Measurements from ENCODE around the gene STAB2.

The STAB2 gene

GRCh38 chr12:103586791-103587370 lies at the start of gene STAB2:
Gene STAB2 (plus strand): TSS chr12:103587273. CDS start chr12:103587477, 204 bp downstream.
- no peak for FAIRE-seq

- FAIRE-seq, result no peak
Measured at GRCh38 chr12:103538397-103538796, 48.7 kb upstream of the STAB2 start.

- no peak for FAIRE-seq
Measured at GRCh38 chr12:103540319-103540718, 46.8 kb upstream of the STAB2 start.

GRCh38 chr12:103542078-103542477 lies 45.0 kb upstream of the STAB2 start:
- no peak for FAIRE-seq

GRCh38 chr12:103546959-103547358 lies 40.1 kb upstream of the STAB2 start:
- FAIRE-seq, result no peak

- no peak for FAIRE-seq
Measured at GRCh38 chr12:103547376-103547775, 39.7 kb upstream of the STAB2 start.

- FAIRE-seq, result no peak
Measured at GRCh38 chr12:103547929-103548328, 39.1 kb upstream of the STAB2 start.

GRCh38 chr12:103548622-103549601 lies 38.2 kb upstream of the STAB2 start:
- peak; percentile 88 for FAIRE-seq

- FAIRE-seq, result no peak
Measured at GRCh38 chr12:103556890-103557627, 30.0 kb upstream of the STAB2 start.

GRCh38 chr12:103557628-103558010 lies 29.5 kb upstream of the STAB2 start:
- no peak for FAIRE-seq

- no peak for FAIRE-seq
Measured at GRCh38 chr12:103558879-103559278, 28.2 kb upstream of the STAB2 start.

- no peak for FAIRE-seq
Measured at GRCh38 chr12:103560604-103561101, 26.4 kb upstream of the STAB2 start.

- no peak for FAIRE-seq
Measured at GRCh38 chr12:103561174-103561573, 25.9 kb upstream of the STAB2 start.

GRCh38 chr12:103566398-103566797 lies 20.7 kb upstream of the STAB2 start:
- FAIRE-seq, result no peak

- FAIRE-seq, result no peak
Measured at GRCh38 chr12:103569278-103569677, 17.8 kb upstream of the STAB2 start.

- no peak for FAIRE-seq
Measured at GRCh38 chr12:103571286-103571685, 15.8 kb upstream of the STAB2 start.

- no peak for FAIRE-seq
Measured at GRCh38 chr12:103572312-103573045, 14.6 kb upstream of the STAB2 start.

GRCh38 chr12:103573185-103573584 lies 13.9 kb upstream of the STAB2 start:
- FAIRE-seq, result no peak

- FAIRE-seq, result no peak
Measured at GRCh38 chr12:103578926-103579325, 8.1 kb upstream of the STAB2 start.

GRCh38 chr12:103580026-103580425 lies 7.0 kb upstream of the STAB2 start:
- FAIRE-seq, result no peak

- no peak for FAIRE-seq
Measured at GRCh38 chr12:103583008-103583407, 4.1 kb upstream of the STAB2 start.

GRCh38 chr12:103586132-103586531 lies 941 bp upstream of the STAB2 start:
- FAIRE-seq, result no peak

- no peak for FAIRE-seq
Measured at GRCh38 chr12:103588680-103589079, 1.6 kb downstream of the STAB2 start.

Measured in A204.1 (cell line).